ENCODE results near the gene ZSCAN5C. TPM values are rescaled to one million over a fixed set of nuclear protein-coding genes. Genes with fewer than 3 reads are reported as not detected.

ZSCAN5C gene
- total RNA-seq, 1 donor from 2014 or later, result not detected

DNA sequence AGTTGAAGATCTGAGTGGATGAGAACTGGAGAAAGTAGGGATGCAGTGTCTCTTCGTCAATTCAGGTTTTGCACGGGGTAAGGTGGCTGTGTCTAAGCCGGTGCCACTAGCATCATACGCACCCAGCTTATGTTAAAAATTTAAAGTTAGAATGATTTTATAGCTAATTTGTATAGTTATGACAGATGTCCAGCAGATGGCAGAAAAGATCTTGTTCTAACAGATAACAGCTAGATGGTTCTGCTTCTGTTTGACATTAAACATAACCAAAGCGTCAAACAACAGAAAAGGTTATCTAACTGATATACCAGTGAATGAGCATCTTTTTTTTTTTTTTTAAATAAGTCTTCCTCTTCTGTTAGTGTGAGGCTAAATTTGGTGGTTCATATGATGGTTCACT, 51.7 kb downstream of the ZSCAN5C start:
- Mint-ChIP-seq H3K4me3 (ENCODE audit: unreplicated experiment) (no peak overlapping the region), H3K27me3 (ENCODE audit: unreplicated experiment) (peaks cover 3% of the 10 kb centered on the region), H3K27ac (ENCODE audit: unreplicated experiment) (no peak overlapping the region), H3K36me3 (ENCODE audit: low read depth, unreplicated experiment) (peaks cover 9% of the 10 kb centered on the region), H3K9me3 (ENCODE audit: unreplicated experiment) (no peaks in the 10 kb centered on the region), H3K4me1 (ENCODE audit: unreplicated experiment) (no peaks in the 10 kb centered on the region)
- no peak for DNase-seq (ENCODE audit: low spot score)
- TF ChIP-seq, protein P1, sequence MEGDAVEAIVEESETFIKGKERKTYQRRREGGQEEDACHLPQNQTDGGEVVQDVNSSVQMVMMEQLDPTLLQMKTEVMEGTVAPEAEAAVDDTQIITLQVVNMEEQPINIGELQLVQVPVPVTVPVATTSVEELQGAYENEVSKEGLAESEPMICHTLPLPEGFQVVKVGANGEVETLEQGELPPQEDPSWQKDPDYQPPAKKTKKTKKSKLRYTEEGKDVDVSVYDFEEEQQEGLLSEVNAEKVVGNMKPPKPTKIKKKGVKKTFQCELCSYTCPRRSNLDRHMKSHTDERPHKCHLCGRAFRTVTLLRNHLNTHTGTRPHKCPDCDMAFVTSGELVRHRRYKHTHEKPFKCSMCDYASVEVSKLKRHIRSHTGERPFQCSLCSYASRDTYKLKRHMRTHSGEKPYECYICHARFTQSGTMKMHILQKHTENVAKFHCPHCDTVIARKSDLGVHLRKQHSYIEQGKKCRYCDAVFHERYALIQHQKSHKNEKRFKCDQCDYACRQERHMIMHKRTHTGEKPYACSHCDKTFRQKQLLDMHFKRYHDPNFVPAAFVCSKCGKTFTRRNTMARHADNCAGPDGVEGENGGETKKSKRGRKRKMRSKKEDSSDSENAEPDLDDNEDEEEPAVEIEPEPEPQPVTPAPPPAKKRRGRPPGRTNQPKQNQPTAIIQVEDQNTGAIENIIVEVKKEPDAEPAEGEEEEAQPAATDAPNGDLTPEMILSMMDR (IDR thresholded peaks at IDR 0.05; ENCODE audit: unreplicated experiment), result no peak

DNA sequence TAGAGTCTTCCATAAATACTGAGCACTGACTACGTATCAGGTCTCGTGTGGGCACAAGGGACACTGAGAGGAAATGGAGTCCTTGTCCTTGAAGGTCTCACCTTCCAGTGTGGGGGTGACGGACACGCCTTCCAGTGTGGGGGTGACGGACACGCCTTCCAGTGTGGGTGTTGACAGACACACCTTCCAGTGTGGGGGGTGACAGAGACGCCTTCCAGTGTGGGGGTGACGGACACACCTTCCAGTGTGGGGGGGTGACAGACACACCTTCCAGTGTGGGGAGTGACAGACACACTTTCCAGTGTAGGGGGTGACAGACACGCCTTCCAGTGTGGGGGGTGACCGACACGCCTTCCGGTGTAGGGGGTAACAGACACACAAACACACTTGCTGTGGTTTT, 56.2 kb downstream of the ZSCAN5C start:
- H3K27ac Mint-ChIP-seq (ENCODE audit: unreplicated experiment), result no peak overlapping the region
- H3K27me3 Mint-ChIP-seq (ENCODE audit: unreplicated experiment), result peaks cover 2% of the 10 kb centered on the region
- peaks cover 3% of the 10 kb centered on the region for H3K36me3 Mint-ChIP-seq (ENCODE audit: low read depth, unreplicated experiment)
- DNase-seq (ENCODE audit: low spot score), result no peak
- H3K4me1 Mint-ChIP-seq (ENCODE audit: unreplicated experiment), result no peaks in the 10 kb centered on the region
- no peaks in the 10 kb centered on the region for H3K9me3 Mint-ChIP-seq (ENCODE audit: unreplicated experiment)
- TF ChIP-seq, protein P1 (IDR thresholded peaks at IDR 0.05; ENCODE audit: unreplicated experiment), result no peak
- no peak overlapping the region for H3K4me3 Mint-ChIP-seq (ENCODE audit: unreplicated experiment)

Other genes with a start within 250 kb of the ZSCAN5C start
- gene NLRP5, start 215.5 kb upstream of the ZSCAN5C start, total RNA-seq (ENCODE audit: unreplicated experiment), result not detected
- 31.2 TPM for gene ZNF787, start 81.0 kb upstream of the ZSCAN5C start, total RNA-seq (ENCODE audit: unreplicated experiment)
- gene ZNF444, start 61.0 kb upstream of the ZSCAN5C start, total RNA-seq (ENCODE audit: unreplicated experiment), result 40.8 TPM
- not detected for gene GALP, start 26.3 kb upstream of the ZSCAN5C start, total RNA-seq (ENCODE audit: unreplicated experiment)
- not detected for gene ZSCAN5B, start 4.5 kb upstream of the ZSCAN5C start, total RNA-seq (ENCODE audit: unreplicated experiment)
- not detected for gene EDDM13, start 70.5 kb downstream of the ZSCAN5C start, total RNA-seq (ENCODE audit: unreplicated experiment)
- gene ZSCAN5A, start 112.6 kb downstream of the ZSCAN5C start, total RNA-seq (ENCODE audit: unreplicated experiment), result 10.4 TPM
- gene ZNF582, start 191.3 kb downstream of the ZSCAN5C start, total RNA-seq (ENCODE audit: unreplicated experiment), result 3.5 TPM
- 7.8 TPM for gene ZNF583, start 202.1 kb downstream of the ZSCAN5C start, total RNA-seq (ENCODE audit: unreplicated experiment)

Data from endothelial cell (in vitro differentiated cells).